ENCODE data around the gene ZFP36L1. TPM values are rescaled to one million over a fixed set of nuclear protein-coding genes. Genes with fewer than 3 reads are reported as not detected.

The ZFP36L1 gene
- total RNA-seq, 1 donor from 2014 or later: 73.4 TPM

DNA sequence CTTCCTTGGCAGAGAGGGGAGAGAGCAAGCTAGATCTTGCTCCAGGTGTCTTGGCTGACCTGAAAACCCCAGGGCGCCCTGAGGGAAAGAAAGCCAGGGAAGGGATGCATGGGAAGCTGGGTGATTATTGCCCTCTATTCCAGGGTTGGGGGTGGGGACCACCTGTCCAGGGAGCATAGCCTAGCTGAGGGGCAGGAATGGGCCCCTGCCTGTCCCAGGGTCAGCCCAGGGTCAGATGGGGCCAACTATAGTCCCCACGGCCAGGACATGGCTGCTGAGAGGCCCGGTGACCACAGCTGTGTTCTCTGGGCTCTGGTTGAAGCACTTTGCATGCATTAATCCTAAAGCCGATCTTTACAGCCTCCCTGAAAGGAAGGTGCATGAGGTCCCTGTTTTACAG lies 30.1 kb upstream of the ZFP36L1 start:
- H3K9me3 Mint-ChIP-seq: no peaks in the 10 kb centered on the region
- H3K4me1 Mint-ChIP-seq (ENCODE audit: low read depth): peaks cover 40% of the 10 kb centered on the region
- H3K27me3 Mint-ChIP-seq (ENCODE audit: low read depth): no peaks in the 10 kb centered on the region
- no peaks in the 10 kb centered on the region for H3K36me3 Mint-ChIP-seq (ENCODE audit: low read depth)
- no peak overlapping the region for H3K27ac Mint-ChIP-seq
- intact Hi-C loops (cut with micrococcal nuclease): loop anchor here (2.0 kb wide), 1 partner anchor 18 kb away; no protein-coding TSS in a partner anchor
- no peak overlapping the region for H3K4me3 Mint-ChIP-seq (ENCODE audit: low read depth)
- DNase-seq (ENCODE audit: low spot score): no peak

DNA sequence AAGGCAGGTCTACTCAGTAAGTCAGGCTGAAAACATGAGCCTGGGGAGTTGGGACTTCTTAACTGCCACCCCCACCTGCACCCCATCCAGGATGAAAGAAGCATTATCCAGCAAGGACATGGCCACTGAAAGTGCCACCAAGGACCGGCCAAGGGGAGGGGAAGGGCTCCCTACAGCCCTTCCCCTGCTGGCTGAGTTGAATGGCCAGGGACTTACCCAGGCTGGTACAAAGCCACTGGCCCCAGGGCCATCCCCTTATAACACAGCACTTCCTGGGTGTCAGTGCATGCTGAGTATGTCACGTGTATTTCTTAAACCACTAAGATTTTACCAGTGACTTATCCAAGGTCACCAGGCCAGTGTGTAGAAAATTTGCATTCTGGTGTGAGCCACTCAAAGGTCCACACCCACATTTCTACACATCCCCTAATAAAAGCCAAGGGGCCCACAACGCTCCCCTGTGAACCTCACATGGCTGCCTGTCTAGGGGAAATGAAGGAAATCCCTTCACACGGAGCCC lies 29.3 kb upstream of the ZFP36L1 start:
- no peak for DNase-seq (ENCODE audit: low spot score)
- H3K27ac Mint-ChIP-seq: peak overlapping the region; percentile 62
- H3K4me3 Mint-ChIP-seq (ENCODE audit: low read depth): no peak overlapping the region
- H3K27me3 Mint-ChIP-seq (ENCODE audit: low read depth): no peaks in the 10 kb centered on the region
- no peaks in the 10 kb centered on the region for H3K9me3 Mint-ChIP-seq
- no peaks in the 10 kb centered on the region for H3K36me3 Mint-ChIP-seq (ENCODE audit: low read depth)
- intact Hi-C loops (cut with micrococcal nuclease): loop anchor here (2.0 kb wide), 1 partner anchor 19 kb away; no protein-coding TSS in a partner anchor
- peaks cover 41% of the 10 kb centered on the region for H3K4me1 Mint-ChIP-seq (ENCODE audit: low read depth)

DNA sequence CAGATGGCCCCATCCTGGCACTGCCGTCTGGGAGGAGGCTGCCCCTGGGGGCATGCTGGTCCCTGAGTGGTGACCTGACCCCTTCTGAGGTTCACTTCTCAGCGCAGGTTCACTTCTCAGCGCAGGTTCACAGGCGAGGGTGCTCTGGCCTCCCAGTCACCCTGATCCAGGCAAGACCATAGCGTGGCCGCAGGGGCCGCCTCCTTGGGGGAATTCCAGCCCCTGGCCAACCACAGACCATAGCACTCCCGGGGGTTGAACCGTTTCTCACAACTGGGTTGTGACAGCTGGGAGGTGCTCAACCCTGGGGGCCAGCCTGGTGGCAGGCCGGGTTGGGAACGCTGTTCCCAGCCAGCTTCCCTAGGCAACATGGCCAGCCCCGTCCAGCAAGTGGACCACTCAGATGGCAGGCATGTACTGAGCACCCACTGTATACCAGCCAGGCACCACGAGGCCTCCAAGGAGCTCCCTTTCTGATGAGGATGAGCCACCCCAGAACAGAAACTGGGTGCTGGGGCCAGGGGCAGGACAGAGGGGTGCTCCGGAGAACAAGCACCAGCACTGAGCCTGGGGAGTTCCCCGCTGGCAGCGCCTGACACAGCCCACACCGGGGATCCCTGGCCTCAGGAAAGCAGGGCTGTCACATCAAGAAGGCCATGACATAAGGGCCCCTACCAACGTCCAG lies 28.3 kb upstream of the ZFP36L1 start:
- H3K36me3 Mint-ChIP-seq (ENCODE audit: low read depth): no peaks in the 10 kb centered on the region
- intact Hi-C loops (cut with micrococcal nuclease): no loop called here
- no peak for DNase-seq (ENCODE audit: low spot score)
- no peaks in the 10 kb centered on the region for H3K9me3 Mint-ChIP-seq
- peaks cover 45% of the 10 kb centered on the region for H3K4me1 Mint-ChIP-seq (ENCODE audit: low read depth)
- peak overlapping the region; percentile 58 for H3K27ac Mint-ChIP-seq
- H3K27me3 Mint-ChIP-seq (ENCODE audit: low read depth): no peaks in the 10 kb centered on the region
- no peak overlapping the region for H3K4me3 Mint-ChIP-seq (ENCODE audit: low read depth)

DNA sequence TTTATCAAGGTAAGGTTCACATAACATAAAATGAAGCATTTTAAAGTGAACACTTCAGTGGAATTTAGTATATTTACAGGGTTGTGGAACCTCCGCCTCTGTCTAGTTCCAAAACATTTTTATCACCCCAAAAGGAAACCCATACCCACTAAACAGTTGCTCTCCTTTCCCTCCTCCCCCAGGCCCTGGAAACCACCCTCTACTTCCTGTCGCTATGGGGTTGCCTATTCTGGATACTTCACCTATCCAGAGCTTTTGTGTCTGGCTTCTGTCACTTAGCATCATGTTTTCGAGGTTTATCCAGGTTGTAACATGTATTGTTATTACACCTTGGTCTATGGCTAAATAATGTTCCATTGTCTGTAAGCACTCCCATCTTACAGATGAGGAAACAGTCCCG lies 27.7 kb upstream of the ZFP36L1 start:
- peaks cover 48% of the 10 kb centered on the region for H3K4me1 Mint-ChIP-seq (ENCODE audit: low read depth)
- H3K4me3 Mint-ChIP-seq (ENCODE audit: low read depth): peak overlapping the region; percentile 27
- intact Hi-C loops (cut with micrococcal nuclease): no loop called here
- DNase-seq (ENCODE audit: low spot score): no peak
- no peaks in the 10 kb centered on the region for H3K9me3 Mint-ChIP-seq
- H3K27me3 Mint-ChIP-seq (ENCODE audit: low read depth): no peaks in the 10 kb centered on the region
- H3K36me3 Mint-ChIP-seq (ENCODE audit: low read depth): no peaks in the 10 kb centered on the region
- H3K27ac Mint-ChIP-seq: peak overlapping the region; percentile 58

DNA sequence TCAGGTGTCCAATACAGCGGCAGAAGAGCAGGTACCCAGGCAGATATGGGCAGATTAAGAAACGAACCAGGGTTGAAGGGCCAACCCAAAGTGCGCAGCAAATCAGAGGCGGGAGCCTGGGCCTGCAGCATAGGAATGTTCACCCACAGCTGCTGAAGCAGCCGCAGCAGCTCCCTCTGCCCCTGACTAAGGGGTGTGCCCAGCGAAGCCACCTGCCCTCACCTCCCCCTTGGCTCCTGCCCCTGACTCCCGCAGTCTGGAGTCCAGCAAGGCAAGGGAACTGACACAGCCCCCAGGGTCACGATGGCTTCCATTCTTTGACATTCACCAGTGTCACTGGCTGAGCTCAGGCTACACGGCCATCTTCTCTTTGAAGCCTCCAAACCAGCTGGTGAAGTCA lies 27.3 kb upstream of the ZFP36L1 start:
- no peak for DNase-seq (ENCODE audit: low spot score)
- Mint-ChIP-seq H3K27ac (peak overlapping the region; percentile 66), H3K4me3 (ENCODE audit: low read depth) (no peak overlapping the region), H3K4me1 (ENCODE audit: low read depth) (peaks cover 52% of the 10 kb centered on the region), H3K36me3 (ENCODE audit: low read depth) (no peaks in the 10 kb centered on the region), H3K9me3 (no peaks in the 10 kb centered on the region), H3K27me3 (ENCODE audit: low read depth) (no peaks in the 10 kb centered on the region)
- intact Hi-C loops (cut with micrococcal nuclease): no loop called here

DNA sequence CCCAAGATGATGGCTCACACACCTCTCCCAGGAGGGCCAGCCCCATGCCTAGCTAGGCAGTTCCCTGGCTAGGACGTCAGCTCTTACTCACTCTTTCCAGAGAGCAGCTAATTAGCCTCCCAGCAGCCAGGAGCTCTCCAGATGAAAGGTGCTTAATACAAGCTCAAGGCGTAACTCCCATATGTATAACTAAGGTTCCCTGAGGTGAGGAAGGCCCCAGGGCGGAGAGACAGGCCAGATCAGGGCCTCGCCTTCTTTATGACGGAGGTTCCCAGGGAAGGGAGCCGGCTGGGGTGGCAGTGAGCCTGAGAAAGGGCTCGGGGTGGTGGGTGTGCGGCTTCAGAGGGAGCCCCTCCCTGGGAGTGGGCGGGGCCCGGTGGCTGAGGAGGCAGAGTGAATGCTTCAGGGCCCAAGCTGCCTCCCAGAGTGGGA lies 26.4 kb upstream of the ZFP36L1 start:
- Mint-ChIP-seq H3K9me3 (no peaks in the 10 kb centered on the region), H3K4me1 (ENCODE audit: low read depth) (peaks cover 52% of the 10 kb centered on the region), H3K4me3 (ENCODE audit: low read depth) (no peak overlapping the region), H3K36me3 (ENCODE audit: low read depth) (no peaks in the 10 kb centered on the region), H3K27ac (peak overlapping the region; percentile 66), H3K27me3 (ENCODE audit: low read depth) (no peaks in the 10 kb centered on the region)
- intact Hi-C loops (cut with micrococcal nuclease): loop anchor here (5.0 kb wide), 1 partner anchor 587 kb away; no protein-coding TSS in a partner anchor
- no peak for DNase-seq (ENCODE audit: low spot score)

DNA sequence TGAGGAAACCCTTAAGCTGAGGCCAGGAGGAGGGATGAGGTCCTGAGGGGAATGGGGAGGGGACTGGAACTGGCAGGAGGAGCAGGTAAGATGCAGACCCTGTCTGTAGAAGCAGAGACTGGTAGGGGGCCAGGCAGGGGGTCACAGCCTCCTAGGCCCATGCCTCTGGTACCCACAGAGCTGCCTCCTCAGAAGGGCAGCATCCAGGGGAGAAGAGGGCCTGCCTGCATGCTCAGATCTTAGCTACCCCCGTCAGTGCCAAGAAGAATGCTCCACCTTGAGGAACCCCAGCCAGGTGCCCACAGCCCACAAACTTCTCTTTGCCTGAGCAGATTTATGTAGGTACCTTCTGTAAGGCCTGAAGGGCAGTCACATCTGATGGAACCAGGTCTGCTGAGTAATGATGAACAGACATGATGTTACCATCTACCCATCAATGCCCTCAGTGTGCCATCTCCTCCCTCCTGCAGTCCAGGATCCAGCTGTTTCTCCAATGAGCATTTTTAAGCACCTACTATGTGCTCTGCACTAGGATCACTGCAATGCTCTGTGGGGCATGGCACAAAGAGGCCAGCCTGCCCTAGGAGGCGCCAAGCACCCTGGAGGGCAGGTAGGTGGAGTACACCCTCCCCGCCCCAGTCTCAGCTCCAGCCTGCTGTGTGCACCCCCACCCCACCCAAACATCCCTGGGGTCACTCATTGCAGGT lies 24.8 kb upstream of the ZFP36L1 start:
- intact Hi-C loops (cut with micrococcal nuclease): loop anchor here (2.0 to 5.0 kb wide), 2 partner anchors 585 to 873 kb away; no protein-coding TSS in a partner anchor
- H3K4me3 Mint-ChIP-seq (ENCODE audit: low read depth): no peak overlapping the region
- no peaks in the 10 kb centered on the region for H3K36me3 Mint-ChIP-seq (ENCODE audit: low read depth)
- no peak for DNase-seq (ENCODE audit: low spot score)
- H3K27me3 Mint-ChIP-seq (ENCODE audit: low read depth): no peaks in the 10 kb centered on the region
- no peaks in the 10 kb centered on the region for H3K9me3 Mint-ChIP-seq
- no peak overlapping the region for H3K27ac Mint-ChIP-seq
- peaks cover 58% of the 10 kb centered on the region for H3K4me1 Mint-ChIP-seq (ENCODE audit: low read depth)

DNA sequence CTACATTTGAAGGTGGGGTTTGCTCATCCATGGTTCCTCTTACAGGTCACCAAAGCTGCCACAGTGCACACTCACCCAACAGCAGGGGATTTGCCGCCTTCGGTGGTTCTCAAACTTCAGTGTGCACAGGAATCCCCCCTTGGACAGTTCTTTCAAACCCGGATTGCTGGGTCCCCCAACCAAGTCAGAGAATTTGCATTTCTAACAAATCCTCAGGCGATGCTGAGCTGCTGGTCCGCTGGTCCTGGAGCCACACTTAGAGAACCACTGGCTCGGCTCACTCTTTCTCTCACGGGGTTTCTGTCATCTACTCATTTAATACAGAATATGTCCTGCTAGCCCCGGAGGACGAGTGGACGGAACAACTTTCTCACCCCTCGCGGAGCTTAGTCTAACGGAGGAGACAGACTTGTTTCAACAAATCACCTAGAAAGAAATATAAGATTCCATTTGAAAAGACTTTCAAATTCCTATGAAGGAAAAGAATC lies 24.1 kb upstream of the ZFP36L1 start:
- DNase-seq (ENCODE audit: low spot score): no peak
- Mint-ChIP-seq H3K4me1 (ENCODE audit: low read depth) (peaks cover 54% of the 10 kb centered on the region), H3K4me3 (ENCODE audit: low read depth) (peak overlapping the region; percentile 69), H3K36me3 (ENCODE audit: low read depth) (no peaks in the 10 kb centered on the region), H3K9me3 (no peaks in the 10 kb centered on the region), H3K27me3 (ENCODE audit: low read depth) (no peaks in the 10 kb centered on the region), H3K27ac (peak overlapping the region; percentile 88)
- intact Hi-C loops (cut with micrococcal nuclease): loop anchor here (1.0 to 5.0 kb wide), 4 partner anchors 28 to 872 kb away; no protein-coding TSS in a partner anchor

DNA sequence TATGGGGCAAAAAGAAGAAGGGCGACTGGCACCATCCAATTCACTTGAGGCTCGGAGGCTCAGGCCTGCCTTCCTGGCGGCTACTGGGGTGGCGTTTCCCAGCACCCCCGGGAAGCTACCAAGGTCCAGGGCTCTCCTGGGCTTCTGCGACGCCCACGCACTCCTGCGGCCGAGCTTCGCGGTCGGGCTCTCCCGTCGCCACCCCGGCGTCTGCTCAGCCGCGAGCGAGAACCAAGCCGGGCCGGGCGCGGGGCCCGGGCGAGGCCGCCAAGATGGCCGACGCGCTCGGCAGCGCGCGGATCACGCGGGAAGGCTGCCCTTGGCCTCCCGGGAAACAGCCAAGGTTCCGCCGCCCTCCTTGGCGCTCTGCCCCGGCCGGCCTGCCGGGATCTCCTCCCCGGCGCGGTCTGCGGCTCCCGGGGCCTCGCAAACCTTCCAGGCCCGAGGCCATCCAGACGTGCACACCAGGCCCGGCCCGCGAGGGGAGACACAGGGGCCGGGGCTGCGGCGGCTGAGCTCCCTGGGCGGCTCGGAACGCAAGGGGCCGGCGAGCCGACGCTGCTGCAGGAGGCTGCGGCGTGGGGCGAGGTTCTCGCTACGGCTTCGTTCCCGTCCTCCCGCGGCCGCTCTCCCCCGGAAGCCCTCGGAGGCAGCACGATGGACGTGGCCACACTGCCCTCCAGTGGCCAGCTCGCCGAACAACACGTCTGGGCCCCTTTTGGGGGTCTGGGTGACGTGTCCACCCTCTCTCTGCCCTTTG lies 23.5 kb upstream of the ZFP36L1 start:
- DNase-seq (ENCODE audit: low spot score): peak; percentile 83
- peak overlapping the region; percentile 79 for H3K4me3 Mint-ChIP-seq (ENCODE audit: low read depth)
- H3K27me3 Mint-ChIP-seq (ENCODE audit: low read depth): no peaks in the 10 kb centered on the region
- intact Hi-C loops (cut with micrococcal nuclease): loop anchor here (1.0 to 5.0 kb wide), 4 partner anchors 27 to 872 kb away; no protein-coding TSS in a partner anchor
- no peaks in the 10 kb centered on the region for H3K9me3 Mint-ChIP-seq
- no peaks in the 10 kb centered on the region for H3K36me3 Mint-ChIP-seq (ENCODE audit: low read depth)
- peak overlapping the region; percentile 92 for H3K27ac Mint-ChIP-seq
- peaks cover 51% of the 10 kb centered on the region for H3K4me1 Mint-ChIP-seq (ENCODE audit: low read depth)

DNA sequence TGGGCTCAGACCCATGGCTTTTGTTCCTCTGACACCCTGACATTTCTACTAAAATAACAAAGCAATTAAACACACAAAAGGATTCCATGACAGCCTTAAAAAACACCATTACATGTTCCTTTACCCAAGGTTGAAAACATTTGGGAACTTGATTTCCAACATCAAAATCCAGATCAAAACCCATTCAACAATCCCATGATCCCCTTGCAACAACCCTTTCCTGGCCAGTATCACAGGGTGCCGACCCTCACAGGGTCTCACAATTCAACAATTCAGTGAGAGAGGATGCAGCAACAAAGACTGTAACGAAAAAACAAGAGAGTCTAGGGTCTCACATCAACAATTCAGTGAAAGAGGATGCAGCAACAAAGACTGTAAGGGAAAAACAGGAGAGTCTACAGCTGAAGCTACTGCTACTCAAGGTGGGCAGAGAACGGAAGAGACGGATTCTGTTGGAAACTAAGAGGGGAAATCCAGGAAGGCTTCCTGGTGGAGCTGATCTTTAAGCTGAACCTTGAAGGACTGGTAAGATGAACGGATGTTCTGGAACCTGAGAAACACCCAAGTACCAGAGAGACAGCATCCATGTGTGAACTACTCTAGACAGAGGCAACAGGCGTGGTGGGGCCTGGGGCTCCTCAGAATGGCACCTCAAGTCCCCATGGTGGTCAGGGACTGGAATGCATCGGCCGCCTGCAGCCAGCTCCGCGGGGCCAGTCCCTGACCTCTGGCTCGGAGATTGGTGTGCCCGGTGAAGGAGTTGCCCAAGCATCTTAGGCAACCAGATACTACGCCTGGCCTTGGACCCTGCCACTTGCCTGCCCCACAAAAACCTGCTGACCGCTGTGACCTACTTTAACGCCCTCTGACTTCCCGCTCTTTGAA lies 22.7 kb upstream of the ZFP36L1 start:
- peak overlapping the region; percentile 79 for H3K4me3 Mint-ChIP-seq (ENCODE audit: low read depth)
- H3K27me3 Mint-ChIP-seq (ENCODE audit: low read depth): no peaks in the 10 kb centered on the region
- H3K4me1 Mint-ChIP-seq (ENCODE audit: low read depth): peaks cover 44% of the 10 kb centered on the region
- intact Hi-C loops (cut with micrococcal nuclease): loop anchor here (1.0 to 5.0 kb wide), 5 partner anchors 19 to 871 kb away; no protein-coding TSS in a partner anchor
- H3K27ac Mint-ChIP-seq: peak overlapping the region; percentile 92
- DNase-seq (ENCODE audit: low spot score): no peak
- H3K9me3 Mint-ChIP-seq: no peaks in the 10 kb centered on the region
- H3K36me3 Mint-ChIP-seq (ENCODE audit: low read depth): no peaks in the 10 kb centered on the region

DNA sequence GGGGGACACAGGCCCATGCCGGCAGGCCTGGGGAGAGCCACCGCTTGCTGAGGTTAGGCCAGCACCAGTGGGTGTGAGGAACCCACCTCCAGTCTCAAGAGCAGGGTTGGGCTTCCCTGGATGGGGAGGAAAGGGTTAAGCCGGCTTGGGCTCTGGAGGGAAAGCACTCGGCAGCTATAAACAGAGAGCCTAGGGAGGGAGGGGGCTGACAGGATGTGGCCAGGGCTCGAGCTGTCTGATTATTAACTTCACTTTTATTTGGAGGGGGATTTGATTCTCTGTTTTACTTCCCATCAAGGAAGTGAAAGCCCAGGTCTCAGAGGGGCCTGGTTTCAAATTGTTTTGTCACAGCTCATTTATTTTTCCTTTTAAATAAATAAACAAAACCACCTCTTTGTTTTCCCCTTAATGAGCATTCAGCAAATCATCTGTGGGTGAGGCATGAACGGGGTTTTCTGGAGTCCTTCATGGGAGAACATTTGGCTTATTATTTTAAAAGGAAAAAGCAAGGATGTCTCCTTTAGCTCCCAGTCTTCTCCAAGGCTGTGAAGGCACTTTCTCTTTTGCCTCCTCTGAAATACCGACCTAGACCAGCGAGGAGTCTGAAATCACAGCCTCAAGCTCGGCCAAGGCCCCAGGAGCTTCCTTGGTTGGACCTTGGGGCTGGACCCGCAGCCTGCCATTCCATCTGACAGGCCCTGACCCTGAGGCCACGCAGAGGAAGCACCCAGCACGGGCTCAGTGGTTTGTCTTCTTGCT lies 21.9 kb upstream of the ZFP36L1 start:
- Mint-ChIP-seq H3K9me3 (no peaks in the 10 kb centered on the region), H3K4me3 (ENCODE audit: low read depth) (peak overlapping the region; percentile 79), H3K27me3 (ENCODE audit: low read depth) (no peaks in the 10 kb centered on the region), H3K27ac (peak overlapping the region; percentile 92), H3K4me1 (ENCODE audit: low read depth) (peaks cover 36% of the 10 kb centered on the region), H3K36me3 (ENCODE audit: low read depth) (no peaks in the 10 kb centered on the region)
- intact Hi-C loops (cut with micrococcal nuclease): loop anchor here (1.0 to 5.0 kb wide), 2 partner anchors 18 to 582 kb away; no protein-coding TSS in a partner anchor
- no peak for DNase-seq (ENCODE audit: low spot score)

All from activated T-helper 2 cell treated with anti-CD3 and anti-CD28 coated beads, Interferon-gamma antibody, Interleukin-2, Interleukin-4, amounts not matched to agents 10 μg/mL and 5 μg/mL and 100 μg/mL, durations not matched to agents 14 hours and 24 hours and 36 hours (primary cell).